Neuron (in vitro differentiated cells): Measurements from ENCODE around the gene CLEC19A.

Source experiments
- H2AFZ ChIP-seq: one replicate; pipeline ENCODE4 v1.6.1; 2013; ENCODE audit warnings: low read depth, mild to moderate bottlenecking, inconsistent platforms, low read length, moderate library complexity
- H3K27me3 ChIP-seq: one replicate; pipeline ENCODE4 v1.6.1; 2013; ENCODE audit warnings: low read length; ENCODE audit not compliant: insufficient read depth
- H3K36me3 ChIP-seq: one replicate; pipeline ENCODE4 v1.6.1; 2013; ENCODE audit warnings: low read length; ENCODE audit not compliant: insufficient read depth
- H3K4me1 ChIP-seq: one replicate; pipeline ENCODE4 v1.6.1; 2013; ENCODE audit warnings: low read length; ENCODE audit not compliant: insufficient read depth
- H3K4me3 ChIP-seq: 2 replicates; pipeline ENCODE4 v1.5.1; 2013; ENCODE audit warnings: mild to moderate bottlenecking, low read length, moderate library complexity
- H3K9me3 ChIP-seq: one replicate; pipeline ENCODE4 v1.6.1; 2013; ENCODE audit warnings: low read length

Gene CLEC19A

DNA sequence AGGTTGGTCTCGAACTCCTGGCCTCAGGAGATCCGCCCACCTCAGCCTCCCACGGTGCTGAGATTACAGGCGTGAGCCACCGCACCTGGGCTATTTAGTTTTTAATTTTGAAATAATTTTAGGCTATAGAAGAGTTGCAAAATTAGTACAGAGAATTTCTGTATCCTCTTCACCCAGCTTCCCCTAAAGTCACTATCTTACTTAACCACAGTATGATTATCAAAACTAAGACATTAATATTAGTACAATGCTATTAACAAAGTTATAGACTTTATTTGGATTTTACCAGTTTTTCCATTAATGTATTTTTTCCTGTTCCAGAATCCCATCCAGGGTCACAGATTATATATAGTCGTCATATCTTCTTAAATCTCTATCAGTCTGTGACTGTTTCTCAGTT lies 62.6 kb downstream of the CLEC19A start:
- H3K36me3 ChIP-seq: no peaks in the 10 kb centered on the region
- peaks cover 6% of the 10 kb centered on the region for H3K4me1 ChIP-seq
- H2AFZ ChIP-seq: peak overlapping the region; percentile 33
- H3K4me3 ChIP-seq: no peak overlapping the region
- no peaks in the 10 kb centered on the region for H3K9me3 ChIP-seq
- peaks cover 7% of the 10 kb centered on the region for H3K27me3 ChIP-seq

DNA sequence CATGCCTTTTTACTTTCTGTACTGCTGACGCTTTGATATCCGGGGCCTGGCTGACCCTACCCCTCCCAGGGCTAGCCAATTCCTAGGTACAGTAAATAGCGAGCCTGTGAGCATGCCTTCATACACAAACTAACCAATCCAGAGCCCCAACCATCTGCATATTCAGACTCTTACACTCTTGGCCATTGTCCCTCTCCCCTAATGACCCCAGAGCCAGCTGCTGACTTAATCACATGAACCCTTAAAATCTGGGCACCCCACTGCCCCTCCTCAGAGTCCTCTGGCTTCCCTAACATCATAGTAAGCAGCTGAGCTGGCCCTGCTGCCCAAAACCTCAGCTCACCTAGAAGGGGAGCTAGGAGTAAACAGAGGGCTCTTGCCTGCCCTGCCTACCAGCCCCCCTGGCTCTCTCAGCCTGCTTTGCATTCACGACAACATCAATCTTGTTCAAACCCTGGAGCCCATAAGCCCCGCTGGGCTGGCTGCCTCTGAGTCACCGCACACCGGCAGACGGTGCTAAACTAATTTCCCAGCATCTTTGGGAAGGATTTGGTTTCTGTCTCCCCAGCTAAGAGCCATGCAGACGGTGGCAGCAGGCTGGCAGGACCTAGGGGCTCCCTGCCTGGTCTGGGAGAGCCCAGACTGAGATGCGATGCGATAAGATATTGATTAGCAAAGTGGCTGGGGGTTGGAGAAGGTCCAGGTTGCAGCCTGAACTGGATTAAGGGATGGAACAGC lies 63.2 kb downstream of the CLEC19A start:
- Histone ChIP-seq H3K4me3 (no peak overlapping the region), H2AFZ (peak overlapping the region; percentile 33), H3K9me3 (no peaks in the 10 kb centered on the region)

DNA sequence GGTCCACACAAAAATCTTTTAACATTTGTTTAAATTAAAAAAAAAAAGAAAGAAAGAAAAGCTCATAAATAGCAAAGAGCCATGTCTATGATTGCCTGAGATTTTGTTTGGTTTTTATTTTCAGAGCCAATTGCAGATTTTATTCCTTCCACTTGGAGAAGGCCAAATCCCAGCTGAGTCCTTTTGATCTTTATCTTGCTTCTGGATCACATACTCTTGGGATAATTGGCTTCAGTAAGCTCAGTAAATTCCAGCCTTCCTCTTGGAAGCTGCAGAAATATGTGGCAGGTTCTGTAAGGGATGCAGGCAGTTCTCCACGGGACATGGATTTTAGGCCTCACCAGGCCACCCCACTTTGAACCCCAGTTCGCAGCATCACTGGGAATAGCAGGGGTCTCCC lies 68.8 kb downstream of the CLEC19A start:
- Histone ChIP-seq H3K9me3 (no peaks in the 10 kb centered on the region), H3K4me3 (no peak overlapping the region)

More for the DNA sequence above, 63.2 kb downstream of the CLEC19A start:
- no peaks in the 10 kb centered on the region for H3K36me3 ChIP-seq
- peaks cover 6% of the 10 kb centered on the region for H3K4me1 ChIP-seq
- peaks cover 7% of the 10 kb centered on the region for H3K27me3 ChIP-seq

DNA sequence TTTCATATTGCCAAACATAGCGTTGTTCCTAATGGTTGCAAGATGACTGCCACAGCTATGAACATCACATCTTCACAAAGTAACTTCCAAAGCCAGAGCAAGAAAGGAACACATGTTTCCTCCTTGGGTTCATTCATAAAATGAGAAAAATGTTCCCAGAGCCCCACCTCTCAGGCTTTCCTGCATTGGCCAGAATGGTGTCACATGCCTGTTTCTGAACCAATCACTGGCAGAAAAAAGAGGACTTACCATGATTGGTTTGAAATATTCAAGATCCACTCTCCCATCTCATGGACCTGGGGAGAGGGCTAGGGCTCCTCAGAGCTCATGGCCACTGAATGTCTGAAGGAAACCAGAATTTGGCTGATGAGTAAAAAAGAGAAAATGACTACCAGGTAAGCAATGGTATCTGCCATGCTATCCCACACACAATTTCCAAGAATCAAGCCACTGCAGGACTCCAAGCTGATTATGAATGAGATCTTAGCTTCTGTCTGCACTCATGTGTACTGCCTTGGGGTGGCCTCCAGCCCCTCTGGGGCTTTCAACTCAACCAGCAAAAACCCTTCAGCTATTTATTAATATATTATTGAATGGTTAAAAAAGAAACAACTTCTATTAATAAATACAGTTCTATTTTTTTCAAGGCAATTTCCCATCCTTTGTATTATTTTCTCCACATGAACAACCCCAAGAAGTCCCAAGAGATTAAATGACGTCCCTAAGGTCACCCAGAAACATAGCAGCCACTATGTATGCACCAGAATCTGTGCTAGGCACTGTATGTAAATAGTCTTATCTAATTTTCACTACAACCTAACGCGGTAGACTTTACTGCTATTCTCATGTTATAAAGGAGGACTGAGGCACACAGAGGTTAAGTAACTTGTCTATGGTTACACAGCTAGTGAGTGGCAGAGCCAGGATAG lies 70.8 kb downstream of the CLEC19A start:
- Histone ChIP-seq H2AFZ (no peak overlapping the region), H3K27me3 (no peaks in the 10 kb centered on the region), H3K9me3 (no peaks in the 10 kb centered on the region), H3K36me3 (no peaks in the 10 kb centered on the region), H3K4me3 (no peak overlapping the region), H3K4me1 (no peaks in the 10 kb centered on the region)

More for the DNA sequence above, 68.8 kb downstream of the CLEC19A start:
- Histone ChIP-seq H3K27me3 (peaks cover 3% of the 10 kb centered on the region), H3K36me3 (no peaks in the 10 kb centered on the region), H3K4me1 (no peaks in the 10 kb centered on the region), H2AFZ (no peak overlapping the region)

- Histone ChIP-seq H2AFZ (no peak overlapping the region), H3K4me3 (no peak overlapping the region), H3K4me1 (no peaks in the 10 kb centered on the region), H3K36me3 (no peaks in the 10 kb centered on the region), H3K27me3 (no peaks in the 10 kb centered on the region), H3K9me3 (no peaks in the 10 kb centered on the region)
Observed at GRCh38 chr16:19359556-19359955, 74.0 kb downstream of the CLEC19A start.
